Esophagus muscularis mucosa (tissue), 4 donors: ENCODE data around the gene ZNF563. TPM values are rescaled to one million over a fixed set of nuclear protein-coding genes. Genes with fewer than 3 reads are reported as not detected.

Experiments
- DNase-seq: peaks from one replicate; pipeline ENCODE4 v3.0.0-alpha.2; 2017; ENCODE audit errors: extremely low spot score
- H3K27ac ChIP-seq, 4 donors: fragments of 200-600 bp; sonication (generic); replicated peaks in 1 of 4; 1 replicate in 3 of 4; 2 replicates in 1 of 4; pipeline ENCODE4 v1.5.1; 2016 to 2019; ENCODE audit warnings: mild to moderate bottlenecking in 1 of 4
- H3K27me3 ChIP-seq, 4 donors: fragments of 200-600 bp; sonication (generic); one replicate each; pipeline versions ENCODE4 v1.5.1 to v1.6.0; 2016 to 2019
- H3K36me3 ChIP-seq, 4 donors: fragments of 200-600 bp; sonication (generic); one replicate each; pipeline ENCODE4 v1.5.1; 2016 to 2019
- H3K4me1 ChIP-seq, 4 donors: fragments of 200-600 bp; sonication (generic); one replicate each; pipeline ENCODE4 v1.5.1; 2016 to 2019
- H3K4me3 ChIP-seq, 4 donors: fragments of 200-600 bp; sonication (generic); 1 replicate in 2 of 4; 2 replicates in 2 of 4; pipeline ENCODE4 v1.5.1; 2016 to 2019; ENCODE audit warnings: mild to moderate bottlenecking in 4 of 4, moderate library complexity in 1 of 4
- H3K9me3 ChIP-seq, 4 donors: fragments of 200-600 bp; sonication (generic); 1 replicate in 3 of 4; 2 replicates in 1 of 4; pipeline ENCODE4 v1.5.1; 2016 to 2019
- EP300 ChIP-seq: sonication (generic); formaldehyde crosslinking; IDR thresholded peaks from one replicate; pipeline ENCODE4 v1.6.1; 2017; ENCODE audit warnings: antibody characterized with exemption
- POLR2A ChIP-seq: fragments of 450-650 bp; IDR thresholded peaks from one replicate; pipeline ENCODE4 v1.6.1; 2017; ENCODE audit warnings: antibody characterized with exemption, moderate library complexity, mild to moderate bottlenecking, low read depth
- POLR2AphosphoS5 ChIP-seq, 2 donors: sonication (generic); formaldehyde crosslinking; IDR thresholded peaks; one replicate each; pipeline ENCODE4 v1.6.1; 2017; ENCODE audit warnings: antibody characterized with exemption in 2 of 2
- WGBS: methylation state at CpG from one replicate; pipeline ENCODE4 v1.1.5; 2018; 5-methylcytosine and 5-hydroxymethylcytosine counted together
- intact Hi-C: fragments of 100-400 bp; cut with DNase I; formaldehyde crosslinking; loops from one replicate; pipeline ENCODE4 v1.15.1; 2023
- total RNA-seq, 4 donors: library from RNA; depleted of rRNA; stranded (reverse); fragments of >200 nt; gene quantifications; one replicate each; pipeline versions ENCODE4 v1.1.0 to v1.2.1, GENCODE V29; 2016
- TF ChIP-seq, protein P1 (sequence below), 3 experiments: fragments of 200-600 bp in 2 of 3; fragments of 450-650 bp in 1 of 3; sonication (generic) in 2 of 3; IDR thresholded peaks; one replicate each; pipeline ENCODE4 v1.5.1; 2017 to 2019; ENCODE audit warnings: antibody characterized with exemption in 3 of 3, mild to moderate bottlenecking in 2 of 3, moderate library complexity in 1 of 3

ZNF563 gene
- total RNA-seq, 4 donors from 2014 or later, result 2.3 to 3.4 (median 2.9) TPM

DNA sequence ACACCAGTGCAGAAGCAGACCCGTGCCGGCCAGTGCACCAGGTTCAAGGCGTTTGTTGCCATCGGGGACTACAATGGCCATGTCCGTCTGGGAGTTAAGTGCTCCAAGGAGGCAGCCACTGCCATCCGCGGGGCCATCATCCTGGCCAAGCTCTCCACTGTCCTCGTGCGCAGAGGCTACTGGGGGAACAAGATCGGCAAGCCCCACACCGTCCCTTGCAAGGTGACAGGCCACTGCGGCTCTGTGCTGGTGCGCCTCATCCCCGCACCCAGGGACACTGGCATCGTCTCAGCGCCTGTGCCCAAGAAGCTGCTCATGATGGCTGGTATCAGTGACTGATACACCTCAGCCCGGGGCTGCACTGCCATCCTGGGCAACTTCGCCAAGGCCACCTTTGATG is 48.8 kb downstream of the ZNF563 start:
- intact Hi-C loops, result no loop called here
- Histone ChIP-seq H3K36me3 (peaks cover 0 to 9% (median 6%) of the 10 kb centered on the region in 4 donors), H3K4me1 (peaks cover 10 to 23% (median 16%) of the 10 kb centered on the region in 4 donors), H3K9me3 (no peaks in the 10 kb centered on the region), H3K27me3 (no peaks in the 10 kb centered on the region), H3K27ac (no peak overlapping the region), H3K4me3 (no peak overlapping the region)
- TF ChIP-seq EP300 (no peak), POLR2A (no peak), POLR2AphosphoS5 (IDR thresholded peaks at IDR 0.05) (no peak)
- TF ChIP-seq, protein P1, sequence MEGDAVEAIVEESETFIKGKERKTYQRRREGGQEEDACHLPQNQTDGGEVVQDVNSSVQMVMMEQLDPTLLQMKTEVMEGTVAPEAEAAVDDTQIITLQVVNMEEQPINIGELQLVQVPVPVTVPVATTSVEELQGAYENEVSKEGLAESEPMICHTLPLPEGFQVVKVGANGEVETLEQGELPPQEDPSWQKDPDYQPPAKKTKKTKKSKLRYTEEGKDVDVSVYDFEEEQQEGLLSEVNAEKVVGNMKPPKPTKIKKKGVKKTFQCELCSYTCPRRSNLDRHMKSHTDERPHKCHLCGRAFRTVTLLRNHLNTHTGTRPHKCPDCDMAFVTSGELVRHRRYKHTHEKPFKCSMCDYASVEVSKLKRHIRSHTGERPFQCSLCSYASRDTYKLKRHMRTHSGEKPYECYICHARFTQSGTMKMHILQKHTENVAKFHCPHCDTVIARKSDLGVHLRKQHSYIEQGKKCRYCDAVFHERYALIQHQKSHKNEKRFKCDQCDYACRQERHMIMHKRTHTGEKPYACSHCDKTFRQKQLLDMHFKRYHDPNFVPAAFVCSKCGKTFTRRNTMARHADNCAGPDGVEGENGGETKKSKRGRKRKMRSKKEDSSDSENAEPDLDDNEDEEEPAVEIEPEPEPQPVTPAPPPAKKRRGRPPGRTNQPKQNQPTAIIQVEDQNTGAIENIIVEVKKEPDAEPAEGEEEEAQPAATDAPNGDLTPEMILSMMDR (IDR thresholded peaks at IDR 0.05), result no peak
- WGBS, result 100% methylated on average over 2 of the region's 18 CpGs
- no peak for DNase-seq

DNA sequence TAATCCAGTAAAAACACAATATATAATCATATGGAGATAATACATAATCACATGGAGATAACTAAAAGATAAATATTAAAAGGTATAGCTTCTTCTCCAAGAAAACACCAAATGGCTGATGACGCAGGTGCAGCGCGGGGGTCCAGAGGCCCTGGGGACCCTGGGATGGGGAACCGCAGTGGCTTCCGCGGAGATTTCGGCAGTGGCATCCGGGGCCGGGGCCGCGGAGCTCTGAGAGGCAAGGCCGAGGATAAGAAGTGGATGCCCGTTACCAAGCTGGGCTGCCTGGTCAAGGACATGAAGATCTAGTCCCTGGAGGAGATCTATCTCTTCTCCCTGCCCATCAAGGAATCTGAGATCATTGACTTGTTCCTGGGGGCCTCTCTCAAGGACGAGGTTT is 49.2 kb downstream of the ZNF563 start:
- Histone ChIP-seq H3K27me3 (no peaks in the 10 kb centered on the region), H3K4me1 (peaks cover 6 to 19% (median 12%) of the 10 kb centered on the region in 4 donors), H3K27ac (no peak overlapping the region), H3K36me3 (peaks cover 0 to 9% (median 6%) of the 10 kb centered on the region in 4 donors), H3K9me3 (no peaks in the 10 kb centered on the region), H3K4me3 (no peak overlapping the region)
- intact Hi-C loops, result no loop called here
- no peak for DNase-seq
- 95% methylated on average over 13 of the region's 14 CpGs for WGBS
- no peak for TF ChIP-seq EP300
- TF ChIP-seq, protein P1 (IDR thresholded peaks at IDR 0.05), result no peak
- no peak for TF ChIP-seq POLR2A
- no peak for TF ChIP-seq POLR2AphosphoS5 (IDR thresholded peaks at IDR 0.05)

DNA sequence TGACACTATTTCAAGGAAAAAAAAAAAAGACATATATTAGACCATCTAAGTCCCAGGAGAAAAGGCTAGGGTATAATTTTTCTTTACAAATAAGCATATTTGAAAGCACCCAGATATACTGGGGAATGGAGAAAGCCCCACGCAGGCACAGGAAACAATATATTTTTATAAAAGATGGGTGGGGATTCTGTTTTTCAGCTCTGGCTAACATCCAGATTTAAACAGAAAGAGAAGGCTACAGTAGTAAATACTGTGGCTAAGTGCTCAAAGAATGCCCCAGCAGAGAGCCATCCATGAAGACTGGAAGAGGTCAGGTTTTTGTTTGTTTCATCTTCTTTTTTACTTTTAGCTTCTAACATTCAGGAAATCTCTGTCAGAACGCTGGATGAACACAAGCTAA is 54.7 kb downstream of the ZNF563 start:
- H3K9me3 ChIP-seq, result peaks cover 0 to 4% (median 2%) of the 10 kb centered on the region in 4 donors
- no peaks in the 10 kb centered on the region for H3K27me3 ChIP-seq
- no peak for TF ChIP-seq POLR2A
- H3K36me3 ChIP-seq, result peaks cover 9 to 36% (median 20%) of the 10 kb centered on the region in 4 donors
- DNase-seq, result no peak
- H3K27ac ChIP-seq, result no peak overlapping the region
- H3K4me3 ChIP-seq, result no peak overlapping the region
- intact Hi-C loops, result no loop called here
- 65% methylated on average over 2 of the region's 2 CpGs for WGBS
- peaks cover 0 to 7% (median 0%) of the 10 kb centered on the region in 4 donors for H3K4me1 ChIP-seq

DNA sequence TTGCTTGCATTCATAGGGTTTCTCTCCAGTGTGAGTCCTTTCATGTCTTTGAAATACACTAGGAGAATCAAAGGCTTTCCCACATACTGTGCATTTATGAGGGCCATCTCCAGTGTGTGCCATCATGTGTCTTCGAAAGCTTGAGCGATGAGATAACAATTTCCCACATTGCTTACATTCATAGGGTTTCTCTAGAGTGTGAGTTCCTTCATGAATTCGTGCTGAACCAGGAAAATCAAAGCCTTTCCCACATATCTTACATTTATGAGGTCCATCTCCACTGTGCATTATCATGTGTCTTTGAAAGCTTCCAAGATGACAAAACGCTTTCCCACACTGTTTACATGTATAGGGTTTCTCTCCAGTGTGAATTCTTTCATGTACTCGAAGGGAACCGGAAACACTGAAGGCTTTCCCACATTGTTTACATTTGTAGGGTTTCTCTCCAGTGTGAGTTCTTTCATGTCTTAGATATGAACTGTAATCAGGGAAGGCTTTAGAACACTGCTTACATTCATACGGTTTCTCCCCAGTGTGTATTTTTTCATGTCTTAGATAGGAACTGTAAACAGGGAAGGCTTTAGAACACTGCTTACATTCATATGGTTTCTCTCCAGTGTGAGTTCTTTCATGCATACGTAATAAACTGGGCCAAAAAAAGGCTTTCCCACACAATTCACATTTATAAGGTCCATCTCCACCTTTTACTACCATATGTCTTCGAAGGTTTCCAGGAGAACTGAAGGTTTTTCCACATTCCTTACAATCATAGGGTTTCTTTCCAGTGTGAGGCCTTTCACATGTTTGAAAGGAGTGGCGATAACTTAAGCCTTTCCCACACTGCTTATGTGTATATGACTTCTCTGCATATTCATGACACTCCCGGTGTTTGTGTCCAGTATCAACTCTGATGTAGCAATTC is 60.2 kb downstream of the ZNF563 start:
- no peak for TF ChIP-seq EP300
- TF ChIP-seq, protein P1 (IDR thresholded peaks at IDR 0.05), result no peak
- TF ChIP-seq POLR2A, result no peak
- TF ChIP-seq POLR2AphosphoS5 (IDR thresholded peaks at IDR 0.05), result no peak
- no peaks in the 10 kb centered on the region for H3K4me1 ChIP-seq
- H3K4me3 ChIP-seq, result no peak overlapping the region
- intact Hi-C loops, result no loop called here
- peaks cover 26 to 78% (median 57%) of the 10 kb centered on the region in 4 donors for H3K36me3 ChIP-seq
- WGBS, result 96% methylated on average over 11 of the region's 11 CpGs
- H3K9me3 ChIP-seq, result peaks cover 0 to 41% (median 26%) of the 10 kb centered on the region in 4 donors
- H3K27ac ChIP-seq, result no peak overlapping the region
- no peaks in the 10 kb centered on the region for H3K27me3 ChIP-seq
- DNase-seq, result no peak

DNA sequence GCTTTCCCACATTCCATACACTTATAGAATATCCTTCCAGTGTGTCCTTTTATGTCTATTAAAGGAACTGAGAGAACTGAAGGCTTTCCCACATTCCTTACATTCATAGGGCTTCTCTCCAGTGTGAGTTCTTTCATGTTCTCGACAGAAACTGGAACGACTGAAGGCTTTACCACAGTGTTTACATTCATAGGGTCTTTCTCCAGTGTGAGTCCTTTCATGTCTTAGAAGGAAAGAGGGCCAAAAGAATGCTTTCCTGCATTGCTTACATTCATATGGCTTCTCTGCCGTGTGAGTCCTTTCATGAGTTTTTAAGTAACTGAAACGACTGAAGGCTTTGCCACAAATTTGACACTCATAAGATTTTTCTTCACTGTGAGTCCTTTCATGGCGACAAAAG is 61.0 kb downstream of the ZNF563 start:
- 100% methylated on average over 5 of the region's 5 CpGs for WGBS
- no peak overlapping the region for H3K27ac ChIP-seq
- DNase-seq, result no peak
- peaks cover 26 to 75% (median 57%) of the 10 kb centered on the region in 4 donors for H3K36me3 ChIP-seq
- intact Hi-C loops, result no loop called here
- TF ChIP-seq POLR2A, result no peak
- TF ChIP-seq POLR2AphosphoS5 (IDR thresholded peaks at IDR 0.05), result no peak
- no peak for TF ChIP-seq EP300
- TF ChIP-seq, protein P1 (IDR thresholded peaks at IDR 0.05), result no peak
- peaks cover 0 to 41% (median 26%) of the 10 kb centered on the region in 4 donors for H3K9me3 ChIP-seq
- H3K27me3 ChIP-seq, result no peaks in the 10 kb centered on the region
- no peaks in the 10 kb centered on the region for H3K4me1 ChIP-seq
- H3K4me3 ChIP-seq, result no peak overlapping the region
